ENCODE measurements around the gene GOLGA8H. TPM values are rescaled to one million over a fixed set of nuclear protein-coding genes. Genes with fewer than 3 reads are reported as not detected.

GOLGA8H gene
- total RNA-seq = 0.15 and 0.81 TPM in 2 replicates

GRCh38 chr15:30603796-30604195 lies at the start of gene GOLGA8H:
GOLGA8H (plus strand) TSS chr15:30604028; CDS start chr15:30604126, 98 bp downstream.

GRCh38 chr15:30625436-30626193 lies 21.8 kb downstream of the GOLGA8H start, which contains the start of gene ARHGAP11B:
ARHGAP11B (plus strand) TSS chr15:30626128.

Other genes with a start within 250 kb of the GOLGA8H start
- gene CHRFAM7A, start 210.5 kb upstream of the GOLGA8H start, total RNA-seq = 0.54 and 1.4 TPM in 2 replicates
- gene GOLGA8R, start 189.8 kb upstream of the GOLGA8H start, total RNA-seq = 1.2 and 2.3 TPM in 2 replicates
- gene GOLGA8Q, start 52.0 kb upstream of the GOLGA8H start, total RNA-seq = 0.06 and 0.78 TPM in 2 replicates

Measured in cardiac ventricle fibroblast (primary cell).